ENCODE measurements around the gene ZNF501. TPM values are rescaled to one million over a fixed set of nuclear protein-coding genes. Genes with fewer than 3 reads are reported as not detected.

The ZNF501 gene
- total and polyA plus RNA-seq, 2 of the 13 experiments (the other 11 are each of a cell fraction or from before 2014, with no cell fraction given): 2.4 to 2.8 TPM

DNA sequence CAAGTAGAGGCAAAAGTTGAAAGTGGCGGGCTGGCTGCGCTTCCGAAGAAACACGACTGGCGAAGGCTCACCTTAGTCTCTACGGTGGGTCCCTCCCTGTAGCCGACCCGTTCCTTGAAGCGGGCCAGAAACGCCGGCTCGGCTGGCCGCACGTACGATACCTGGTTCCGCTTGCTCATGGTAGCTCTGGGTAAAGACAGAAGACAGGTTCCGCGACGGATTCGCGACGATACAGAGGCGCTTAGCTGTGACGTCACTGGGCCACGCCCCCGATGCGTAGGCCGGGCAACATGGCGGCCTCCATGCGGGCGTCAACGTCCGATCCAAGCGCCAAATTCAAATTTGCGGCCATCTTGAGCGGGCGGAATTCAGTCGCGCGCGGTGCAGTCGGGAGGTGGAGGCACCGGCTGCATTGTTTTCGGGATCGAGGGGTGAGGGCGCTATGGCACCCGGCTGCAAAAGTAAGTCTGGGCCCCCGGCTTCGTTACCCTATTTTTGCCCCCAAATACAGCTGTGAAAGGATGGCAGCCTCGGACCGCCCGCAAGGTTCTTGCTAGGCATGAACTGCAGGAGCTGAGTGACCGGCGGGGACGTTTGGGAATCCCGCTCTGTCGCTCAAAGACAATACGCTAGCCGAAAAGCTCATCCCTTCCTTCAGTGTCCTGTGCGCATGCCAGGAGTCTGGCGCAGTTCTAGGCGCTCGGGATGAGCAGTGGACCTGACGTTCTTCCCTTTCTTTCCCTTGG lies 32.2 kb downstream of the ZNF501 start, which contains the start of the genes KIAA1143 and KIF15 (continued):
- TF ChIP-seq ZNF724P (CRISPR knock-in tag; IDR thresholded peaks at IDR 0.05; ENCODE audit: borderline replicate concordance) (peak; percentile 86; the same call in 1 of the 2 replicates), MEIS2 (CRISPR knock-in tag; IDR thresholded peaks at IDR 0.05) (0 out of 2 replicates have a peak, but pooled peaks have one; percentile 75), PHF21A (CRISPR knock-in tag; IDR thresholded peaks at IDR 0.05) (peak; percentile 79), YY1 (IDR thresholded peaks at IDR 0.05; ENCODE audit: insufficient read depth, insufficient replicate concordance, low read depth, low read length) (peak; percentile 99), ZNF138 (CRISPR knock-in tag; IDR thresholded peaks at IDR 0.05; ENCODE audit: low read depth) (no peak), EP300 (IDR thresholded peaks at IDR 0.05; ENCODE audit: low read depth in 2 of 2, low read length in 2 of 2) (peak; percentile 8 to 37; a peak in 2 of 4 replicates), EP300 (CRISPR knock-in tag; IDR thresholded peaks at IDR 0.05; ENCODE audit: borderline replicate concordance) (no peak), ZNF260 (CRISPR knock-in tag; IDR thresholded peaks at IDR 0.05; ENCODE audit: borderline replicate concordance, low read depth) (no peak), ZNF670 (CRISPR knock-in tag; IDR thresholded peaks at IDR 0.05; ENCODE audit: borderline replicate concordance) (0 out of 2 replicates have a peak, but pooled peaks have one; percentile 72), ZNF775 (CRISPR knock-in tag; IDR thresholded peaks at IDR 0.05; ENCODE audit: borderline replicate concordance) (peak; percentile 52; the same call in 1 of the 2 replicates), ZNF256 (CRISPR knock-in tag; conservative IDR thresholded peaks at IDR 0.05) (no peak), ZNF33A (CRISPR knock-in tag; IDR thresholded peaks at IDR 0.05; ENCODE audit: borderline replicate concordance) (no peak), NFYB (CRISPR knock-in tag; IDR thresholded peaks at IDR 0.05) (no peak)
- TF ChIP-seq, protein P1, sequence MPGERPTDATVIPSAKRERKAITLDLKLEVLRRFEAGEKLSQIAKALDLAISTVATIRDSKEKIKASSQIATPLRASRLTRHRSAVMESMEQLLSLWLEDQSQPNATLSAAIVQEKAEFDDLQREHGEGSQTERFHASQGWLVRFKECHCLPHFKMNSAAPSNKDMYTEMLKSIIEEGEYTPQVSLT (CRISPR knock-in tag; IDR thresholded peaks at IDR 0.05; ENCODE audit: borderline replicate concordance, low read depth): no peak
- TF ChIP-seq, protein P2, sequence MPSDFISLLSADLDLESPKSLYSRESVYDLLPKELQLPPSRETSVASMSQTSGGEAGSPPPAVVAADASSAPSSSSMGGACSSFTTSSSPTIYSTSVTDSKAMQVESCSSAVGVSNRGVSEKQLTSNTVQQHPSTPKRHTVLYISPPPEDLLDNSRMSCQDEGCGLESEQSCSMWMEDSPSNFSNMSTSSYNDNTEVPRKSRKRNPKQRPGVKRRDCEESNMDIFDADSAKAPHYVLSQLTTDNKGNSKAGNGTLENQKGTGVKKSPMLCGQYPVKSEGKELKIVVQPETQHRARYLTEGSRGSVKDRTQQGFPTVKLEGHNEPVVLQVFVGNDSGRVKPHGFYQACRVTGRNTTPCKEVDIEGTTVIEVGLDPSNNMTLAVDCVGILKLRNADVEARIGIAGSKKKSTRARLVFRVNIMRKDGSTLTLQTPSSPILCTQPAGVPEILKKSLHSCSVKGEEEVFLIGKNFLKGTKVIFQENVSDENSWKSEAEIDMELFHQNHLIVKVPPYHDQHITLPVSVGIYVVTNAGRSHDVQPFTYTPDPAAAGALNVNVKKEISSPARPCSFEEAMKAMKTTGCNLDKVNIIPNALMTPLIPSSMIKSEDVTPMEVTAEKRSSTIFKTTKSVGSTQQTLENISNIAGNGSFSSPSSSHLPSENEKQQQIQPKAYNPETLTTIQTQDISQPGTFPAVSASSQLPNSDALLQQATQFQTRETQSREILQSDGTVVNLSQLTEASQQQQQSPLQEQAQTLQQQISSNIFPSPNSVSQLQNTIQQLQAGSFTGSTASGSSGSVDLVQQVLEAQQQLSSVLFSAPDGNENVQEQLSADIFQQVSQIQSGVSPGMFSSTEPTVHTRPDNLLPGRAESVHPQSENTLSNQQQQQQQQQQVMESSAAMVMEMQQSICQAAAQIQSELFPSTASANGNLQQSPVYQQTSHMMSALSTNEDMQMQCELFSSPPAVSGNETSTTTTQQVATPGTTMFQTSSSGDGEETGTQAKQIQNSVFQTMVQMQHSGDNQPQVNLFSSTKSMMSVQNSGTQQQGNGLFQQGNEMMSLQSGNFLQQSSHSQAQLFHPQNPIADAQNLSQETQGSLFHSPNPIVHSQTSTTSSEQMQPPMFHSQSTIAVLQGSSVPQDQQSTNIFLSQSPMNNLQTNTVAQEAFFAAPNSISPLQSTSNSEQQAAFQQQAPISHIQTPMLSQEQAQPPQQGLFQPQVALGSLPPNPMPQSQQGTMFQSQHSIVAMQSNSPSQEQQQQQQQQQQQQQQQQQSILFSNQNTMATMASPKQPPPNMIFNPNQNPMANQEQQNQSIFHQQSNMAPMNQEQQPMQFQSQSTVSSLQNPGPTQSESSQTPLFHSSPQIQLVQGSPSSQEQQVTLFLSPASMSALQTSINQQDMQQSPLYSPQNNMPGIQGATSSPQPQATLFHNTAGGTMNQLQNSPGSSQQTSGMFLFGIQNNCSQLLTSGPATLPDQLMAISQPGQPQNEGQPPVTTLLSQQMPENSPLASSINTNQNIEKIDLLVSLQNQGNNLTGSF (CRISPR knock-in tag; IDR thresholded peaks at IDR 0.05): peak; percentile 45; the same call in 1 of the 2 replicates
- TF ChIP-seq, protein P3, sequence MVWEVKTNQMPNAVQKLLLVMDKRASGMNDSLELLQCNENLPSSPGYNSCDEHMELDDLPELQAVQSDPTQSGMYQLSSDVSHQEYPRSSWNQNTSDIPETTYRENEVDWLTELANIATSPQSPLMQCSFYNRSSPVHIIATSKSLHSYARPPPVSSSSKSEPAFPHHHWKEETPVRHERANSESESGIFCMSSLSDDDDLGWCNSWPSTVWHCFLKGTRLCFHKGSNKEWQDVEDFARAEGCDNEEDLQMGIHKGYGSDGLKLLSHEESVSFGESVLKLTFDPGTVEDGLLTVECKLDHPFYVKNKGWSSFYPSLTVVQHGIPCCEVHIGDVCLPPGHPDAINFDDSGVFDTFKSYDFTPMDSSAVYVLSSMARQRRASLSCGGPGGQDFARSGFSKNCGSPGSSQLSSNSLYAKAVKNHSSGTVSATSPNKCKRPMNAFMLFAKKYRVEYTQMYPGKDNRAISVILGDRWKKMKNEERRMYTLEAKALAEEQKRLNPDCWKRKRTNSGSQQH (CRISPR knock-in tag; IDR thresholded peaks at IDR 0.05; ENCODE audit: low read depth): peak; percentile 99
- TF ChIP-seq, protein P4, sequence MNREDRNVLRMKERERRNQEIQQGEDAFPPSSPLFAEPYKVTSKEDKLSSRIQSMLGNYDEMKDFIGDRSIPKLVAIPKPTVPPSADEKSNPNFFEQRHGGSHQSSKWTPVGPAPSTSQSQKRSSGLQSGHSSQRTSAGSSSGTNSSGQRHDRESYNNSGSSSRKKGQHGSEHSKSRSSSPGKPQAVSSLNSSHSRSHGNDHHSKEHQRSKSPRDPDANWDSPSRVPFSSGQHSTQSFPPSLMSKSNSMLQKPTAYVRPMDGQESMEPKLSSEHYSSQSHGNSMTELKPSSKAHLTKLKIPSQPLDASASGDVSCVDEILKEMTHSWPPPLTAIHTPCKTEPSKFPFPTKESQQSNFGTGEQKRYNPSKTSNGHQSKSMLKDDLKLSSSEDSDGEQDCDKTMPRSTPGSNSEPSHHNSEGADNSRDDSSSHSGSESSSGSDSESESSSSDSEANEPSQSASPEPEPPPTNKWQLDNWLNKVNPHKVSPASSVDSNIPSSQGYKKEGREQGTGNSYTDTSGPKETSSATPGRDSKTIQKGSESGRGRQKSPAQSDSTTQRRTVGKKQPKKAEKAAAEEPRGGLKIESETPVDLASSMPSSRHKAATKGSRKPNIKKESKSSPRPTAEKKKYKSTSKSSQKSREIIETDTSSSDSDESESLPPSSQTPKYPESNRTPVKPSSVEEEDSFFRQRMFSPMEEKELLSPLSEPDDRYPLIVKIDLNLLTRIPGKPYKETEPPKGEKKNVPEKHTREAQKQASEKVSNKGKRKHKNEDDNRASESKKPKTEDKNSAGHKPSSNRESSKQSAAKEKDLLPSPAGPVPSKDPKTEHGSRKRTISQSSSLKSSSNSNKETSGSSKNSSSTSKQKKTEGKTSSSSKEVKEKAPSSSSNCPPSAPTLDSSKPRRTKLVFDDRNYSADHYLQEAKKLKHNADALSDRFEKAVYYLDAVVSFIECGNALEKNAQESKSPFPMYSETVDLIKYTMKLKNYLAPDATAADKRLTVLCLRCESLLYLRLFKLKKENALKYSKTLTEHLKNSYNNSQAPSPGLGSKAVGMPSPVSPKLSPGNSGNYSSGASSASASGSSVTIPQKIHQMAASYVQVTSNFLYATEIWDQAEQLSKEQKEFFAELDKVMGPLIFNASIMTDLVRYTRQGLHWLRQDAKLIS (CRISPR knock-in tag; IDR thresholded peaks at IDR 0.05): no peak

All from HepG2 (cell line).